GM21390 (cell line): Measurements from ENCODE around the gene LITAFD.
A peak's percentile ranks its signal among the peaks of the same experiment; 100 is the strongest.

ENCODE experiments used
- ATAC-seq: cut with Tn5 transposase; IDR thresholded peaks from one replicate; pipeline ENCODE4 v1.9.1; 2021; ENCODE audit not compliant: unreplicated experiment

LITAFD gene

DNA sequence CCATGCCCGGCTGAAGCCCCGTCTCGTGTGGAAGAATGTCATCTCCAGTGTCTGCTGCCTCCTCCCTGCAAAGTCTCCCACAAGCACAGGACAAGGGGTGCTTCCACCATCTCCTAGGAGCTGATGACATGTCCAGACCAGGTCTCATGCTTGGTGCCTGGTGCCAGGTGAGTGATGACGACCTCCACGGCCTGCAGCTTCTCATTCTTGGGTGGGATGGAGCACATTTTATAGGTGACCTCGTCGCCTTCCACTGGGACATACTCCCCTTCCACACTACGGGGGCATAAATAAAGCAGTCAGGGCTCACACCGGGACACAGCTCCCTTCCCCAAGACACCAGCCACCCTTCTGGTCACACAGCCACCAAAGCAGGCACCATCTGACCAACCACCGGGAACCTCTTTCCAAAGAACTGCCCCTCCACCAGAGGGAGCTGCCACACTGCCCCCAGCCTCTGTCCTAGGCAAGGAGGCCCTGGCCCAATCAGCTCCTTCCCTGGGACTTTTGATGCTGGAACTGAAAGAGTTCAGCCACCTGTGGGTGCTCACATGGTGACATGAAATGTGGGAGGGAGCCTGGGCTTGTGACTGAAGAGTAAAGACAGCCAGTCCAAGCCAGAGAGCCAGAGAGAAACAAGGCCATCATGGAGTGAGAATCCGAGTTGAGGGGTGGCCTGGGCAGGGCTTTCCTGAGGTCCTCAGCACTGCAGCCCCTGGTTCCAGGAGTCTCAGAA lies 26.9 kb upstream of the LITAFD start:
- no peak for ATAC-seq

DNA sequence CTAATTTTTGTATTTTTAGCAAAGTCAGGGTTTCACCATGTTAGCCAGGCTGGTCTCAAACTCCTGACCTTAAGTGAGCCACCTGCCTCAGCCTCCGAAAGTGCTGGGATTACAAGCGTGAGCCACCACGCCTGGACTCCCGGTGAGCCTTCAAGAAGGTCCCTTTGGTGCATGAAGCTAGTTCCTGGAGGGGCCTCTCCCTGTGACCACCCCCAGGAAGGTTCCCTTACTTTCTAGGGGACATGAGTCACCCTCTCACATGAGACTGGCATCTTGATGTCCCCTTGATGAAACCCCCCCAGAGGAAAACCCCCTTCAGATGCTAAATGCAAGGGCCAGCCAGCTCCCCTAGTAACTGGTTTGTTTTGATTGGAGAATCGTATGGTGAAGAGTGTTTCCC lies 26.2 kb upstream of the LITAFD start:
- no peak for ATAC-seq

DNA sequence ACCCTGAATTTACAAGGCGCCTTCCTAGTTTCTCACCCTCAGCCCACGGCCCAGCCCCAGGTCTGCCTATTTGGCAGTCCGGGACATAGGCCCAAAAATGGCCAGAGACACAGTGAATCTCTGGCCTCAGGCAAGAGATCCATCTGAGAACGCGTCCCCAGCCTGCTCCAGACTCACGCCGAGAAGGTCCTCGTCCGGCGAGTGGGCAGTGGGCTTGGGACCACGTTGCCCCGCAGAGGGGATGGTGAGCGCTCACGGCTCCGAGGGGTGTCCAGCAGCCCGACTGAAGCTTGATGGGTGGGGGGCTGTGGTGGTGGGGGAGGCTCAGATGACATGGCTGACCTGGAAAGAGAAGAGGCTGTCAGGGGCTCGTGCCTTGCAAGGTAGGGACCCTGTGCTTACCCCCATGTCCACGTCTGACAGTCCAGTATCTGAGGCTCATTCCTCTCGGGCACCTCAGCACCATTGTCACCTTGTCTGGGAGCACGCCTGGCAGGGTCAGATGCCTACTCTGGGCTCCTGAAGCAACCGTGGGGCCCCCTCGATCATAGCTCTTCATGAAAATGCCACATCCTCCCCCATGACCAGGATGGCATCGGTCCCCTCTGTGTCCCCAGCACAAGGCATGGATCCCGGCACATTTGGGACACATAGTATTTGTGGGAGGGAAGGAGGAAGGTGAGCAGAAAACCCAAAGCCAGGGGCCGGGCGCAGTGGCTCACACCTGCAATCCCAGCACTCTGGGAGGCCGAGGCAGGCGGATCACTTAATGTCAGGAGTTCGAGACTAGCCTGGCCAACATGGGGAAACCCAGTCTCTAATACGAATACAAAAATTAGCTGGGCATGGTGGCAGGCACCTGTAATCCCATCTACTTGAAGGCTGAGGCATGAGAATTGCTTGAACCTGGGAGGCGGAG lies 22.9 kb upstream of the LITAFD start:
- no peak for ATAC-seq

DNA sequence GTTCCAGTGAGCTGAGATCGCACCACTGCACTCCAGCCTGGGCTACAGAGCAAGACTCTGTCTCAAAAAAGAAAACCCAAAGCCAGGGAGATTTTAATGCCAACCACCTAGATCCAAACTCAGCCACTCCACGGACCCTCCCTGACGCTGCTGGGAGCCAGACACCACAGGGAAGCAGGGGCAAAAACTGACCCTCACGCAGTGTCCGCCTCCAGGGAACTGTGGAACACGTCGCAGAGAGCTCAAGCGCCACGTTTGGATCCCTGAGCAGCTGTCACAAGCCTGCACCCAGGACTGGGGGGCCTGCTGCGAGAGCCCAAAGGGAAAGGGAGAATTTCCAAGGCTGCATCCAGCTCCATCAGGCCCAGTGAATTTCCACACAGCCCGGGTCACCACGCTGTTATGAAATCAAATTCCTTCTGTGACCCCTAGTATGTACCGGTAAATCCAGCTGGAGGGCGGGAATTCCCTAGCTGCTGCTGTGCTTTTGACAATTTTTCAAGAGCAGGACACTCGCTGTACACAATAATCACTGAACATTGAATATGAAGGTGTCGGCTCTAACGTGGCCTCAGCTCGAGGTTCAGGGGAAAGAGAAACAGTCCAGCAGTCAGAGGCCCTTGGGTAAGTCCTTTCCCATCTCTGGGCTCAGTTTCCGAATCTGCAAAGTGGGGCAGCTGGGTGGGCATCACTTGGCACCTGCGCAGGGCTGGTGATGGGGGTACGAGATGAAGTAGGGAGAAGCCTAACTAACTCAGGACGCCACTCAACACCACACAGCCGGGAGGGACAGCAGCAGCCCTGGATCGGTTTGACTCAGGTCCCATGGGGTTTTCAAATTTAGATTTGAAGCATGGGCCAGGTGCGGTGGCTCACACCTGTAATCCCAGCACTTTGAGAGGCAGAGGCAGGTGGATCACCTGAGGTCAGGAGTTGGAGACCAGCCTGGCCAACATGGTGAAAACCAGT lies 22.0 kb upstream of the LITAFD start:
- no peak for ATAC-seq

DNA sequence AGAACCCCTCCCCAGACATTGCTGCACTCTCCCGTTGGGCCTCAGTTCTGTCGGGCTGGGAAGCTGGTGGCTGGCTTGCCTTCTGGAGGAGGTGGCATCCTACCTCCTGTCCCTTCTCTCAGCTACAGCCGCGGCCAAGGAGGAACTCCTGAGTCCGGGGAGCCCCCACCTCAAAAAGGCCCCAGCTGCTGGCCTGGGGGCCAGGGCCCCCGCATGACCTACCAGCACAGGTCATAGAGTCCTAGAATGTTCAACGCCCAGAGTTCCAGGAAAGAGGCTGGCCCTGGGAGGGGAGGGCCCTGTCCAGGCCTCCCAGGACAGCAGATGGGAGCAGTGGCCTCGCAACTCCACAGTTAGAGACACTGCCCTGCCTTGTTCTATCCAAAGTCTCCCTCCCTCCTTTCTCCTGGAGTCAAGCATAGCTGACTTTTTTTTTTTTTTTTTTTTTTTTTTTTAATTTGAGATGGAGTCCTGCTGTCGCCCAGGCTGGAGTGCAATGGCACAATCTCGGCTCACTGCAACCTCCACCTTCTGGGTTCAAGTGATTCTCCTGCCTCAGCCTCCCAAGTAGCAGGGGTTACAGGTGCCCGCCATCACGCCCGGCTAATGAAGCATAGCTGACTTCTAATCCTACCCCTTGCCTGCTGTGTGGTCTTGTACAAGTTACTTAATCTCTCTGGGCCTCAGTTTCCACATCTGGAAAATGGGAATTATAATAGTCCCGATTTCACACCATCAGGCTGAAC lies 20.4 kb upstream of the LITAFD start:
- no peak for ATAC-seq

DNA sequence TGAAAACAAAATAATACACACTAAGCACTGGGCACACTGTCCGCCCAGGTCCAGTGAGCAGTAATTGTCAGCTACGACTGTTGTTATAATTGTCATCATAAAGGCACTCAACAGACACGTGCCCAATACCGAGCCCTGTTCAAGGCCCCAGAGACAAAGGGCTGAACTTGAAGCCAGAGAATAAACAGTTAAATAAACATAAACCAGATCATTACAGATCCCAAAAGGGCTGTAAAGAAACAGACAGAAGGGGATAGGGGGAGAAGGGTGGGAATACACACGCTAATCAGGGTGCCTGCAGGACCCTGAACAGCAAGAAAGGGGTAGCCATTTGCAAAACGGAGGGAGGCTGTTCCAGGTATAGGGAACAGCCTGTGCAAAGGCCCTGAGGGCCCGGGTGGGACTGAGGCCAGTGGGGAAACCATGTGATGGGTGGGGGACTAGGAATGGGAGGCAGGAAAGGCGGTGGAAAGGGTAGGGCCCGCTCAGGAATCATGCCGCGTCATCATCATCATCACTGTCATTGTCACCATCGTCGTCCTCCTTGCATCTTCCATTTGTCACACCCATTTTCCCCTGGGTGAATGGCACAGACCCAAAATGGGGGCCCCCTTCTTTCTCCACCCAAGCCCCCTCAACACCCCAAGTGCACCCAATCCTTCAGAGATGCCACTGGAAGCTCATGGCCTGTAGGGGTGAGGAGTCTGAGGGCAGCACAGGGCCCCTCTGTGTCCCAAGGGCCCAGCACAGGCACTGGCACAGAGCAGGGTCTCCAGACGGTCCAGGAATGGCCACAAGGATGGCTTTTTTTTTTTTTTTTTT lies 19.6 kb upstream of the LITAFD start:
- no peak for ATAC-seq

DNA sequence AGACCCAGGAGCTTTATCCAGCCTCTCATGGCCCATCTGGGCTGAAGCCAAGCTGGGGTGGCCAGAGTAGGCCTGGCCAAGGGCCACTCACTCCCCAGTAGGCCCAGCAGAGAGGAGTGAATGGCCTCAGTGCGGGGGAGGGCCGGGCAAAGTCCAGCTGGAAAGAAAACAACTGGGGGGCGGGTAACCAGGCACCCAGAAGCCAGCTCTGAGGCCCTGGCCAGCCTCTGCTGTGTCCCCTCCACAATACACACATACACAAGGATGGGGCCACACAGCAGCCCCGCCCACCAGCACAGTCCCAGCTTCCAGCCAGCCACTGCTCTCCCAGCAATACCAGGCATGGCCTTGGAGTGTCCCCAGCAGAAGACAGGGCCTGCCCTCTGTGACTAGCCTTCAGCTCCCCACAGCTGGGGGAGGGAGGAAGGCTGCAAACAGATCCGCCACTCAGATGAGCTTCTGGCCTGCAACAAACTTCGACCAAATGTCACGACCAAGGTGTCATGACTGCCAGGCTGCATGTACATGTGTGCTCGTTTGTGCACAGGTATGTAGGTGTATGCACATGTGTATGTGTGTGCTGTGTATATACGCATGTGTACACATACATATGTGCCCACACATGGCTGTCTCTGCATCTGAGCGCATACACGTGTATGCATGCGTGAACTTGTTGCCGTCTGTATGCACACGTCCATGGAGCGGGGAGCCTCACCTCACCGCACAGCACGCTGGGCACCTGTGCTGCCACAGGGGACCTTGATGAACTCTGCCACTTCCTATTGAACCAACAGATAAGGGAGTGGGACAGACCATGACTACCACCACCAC lies 18.3 kb upstream of the LITAFD start:
- no peak for ATAC-seq

DNA sequence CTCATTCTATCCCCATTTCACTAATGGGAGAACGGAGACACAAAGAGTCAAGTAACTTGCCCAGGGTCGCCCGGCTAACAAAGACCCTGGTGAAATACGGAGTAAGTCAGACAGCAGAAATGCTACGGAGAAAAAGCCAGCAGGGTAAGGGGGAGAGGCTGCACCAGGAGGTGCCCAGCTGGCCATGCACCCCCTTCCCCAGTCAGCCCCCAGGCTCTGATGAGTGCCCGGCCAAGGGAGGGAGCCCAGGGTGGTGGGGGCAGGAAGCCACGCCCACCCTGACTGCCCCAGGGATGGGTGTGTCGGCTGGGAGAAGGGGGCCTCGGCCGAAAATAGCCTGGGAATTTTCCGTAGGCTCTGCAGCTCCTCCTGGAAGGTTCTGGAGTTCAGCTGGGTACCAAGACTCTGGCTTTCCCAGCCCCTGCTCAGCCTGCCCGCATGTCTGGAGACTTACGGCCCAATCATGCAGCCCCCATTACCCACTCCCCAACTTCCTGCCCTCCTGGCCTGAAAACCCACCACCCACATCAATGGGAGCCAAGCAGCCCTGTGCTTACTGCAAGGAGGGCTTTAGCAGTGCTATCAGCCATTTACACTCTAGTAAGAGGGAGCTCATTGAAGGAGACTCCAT lies 17.6 kb upstream of the LITAFD start:
- no peak for ATAC-seq

DNA sequence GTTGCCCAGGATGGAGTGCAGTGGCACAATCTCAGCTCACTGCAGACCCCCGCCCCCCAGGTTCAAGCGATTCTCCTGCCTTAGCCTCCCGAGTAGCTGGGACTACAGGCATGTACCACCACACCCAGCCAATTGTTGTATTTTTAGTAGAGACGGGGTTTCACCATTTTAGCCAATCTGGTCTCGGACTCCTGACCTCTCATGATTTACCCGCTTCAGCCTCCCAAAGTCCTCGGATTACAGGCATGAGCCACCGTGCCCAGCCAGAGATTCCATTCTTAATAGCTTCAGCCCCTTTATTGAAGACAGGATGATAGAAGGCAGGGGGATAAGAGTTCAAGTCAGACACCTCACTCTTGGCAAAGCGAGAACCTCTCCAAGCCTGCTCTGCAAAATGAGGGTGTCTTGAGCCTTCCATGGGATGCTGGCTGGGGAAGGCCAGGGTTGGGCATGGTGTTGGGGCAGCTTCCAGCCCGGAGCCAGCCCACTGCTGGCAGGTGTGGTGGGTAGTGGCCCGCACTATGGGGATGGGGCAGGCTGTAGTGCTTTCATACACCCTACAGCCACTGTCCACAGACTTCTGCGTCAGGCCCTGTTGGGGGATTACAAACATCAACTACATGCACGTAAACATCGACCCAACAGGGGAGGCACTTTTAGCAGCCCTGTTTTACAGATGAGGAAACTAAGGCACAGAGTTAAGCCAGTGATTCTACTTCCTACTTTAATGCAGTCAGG lies 16.8 kb upstream of the LITAFD start:
- no peak for ATAC-seq

DNA sequence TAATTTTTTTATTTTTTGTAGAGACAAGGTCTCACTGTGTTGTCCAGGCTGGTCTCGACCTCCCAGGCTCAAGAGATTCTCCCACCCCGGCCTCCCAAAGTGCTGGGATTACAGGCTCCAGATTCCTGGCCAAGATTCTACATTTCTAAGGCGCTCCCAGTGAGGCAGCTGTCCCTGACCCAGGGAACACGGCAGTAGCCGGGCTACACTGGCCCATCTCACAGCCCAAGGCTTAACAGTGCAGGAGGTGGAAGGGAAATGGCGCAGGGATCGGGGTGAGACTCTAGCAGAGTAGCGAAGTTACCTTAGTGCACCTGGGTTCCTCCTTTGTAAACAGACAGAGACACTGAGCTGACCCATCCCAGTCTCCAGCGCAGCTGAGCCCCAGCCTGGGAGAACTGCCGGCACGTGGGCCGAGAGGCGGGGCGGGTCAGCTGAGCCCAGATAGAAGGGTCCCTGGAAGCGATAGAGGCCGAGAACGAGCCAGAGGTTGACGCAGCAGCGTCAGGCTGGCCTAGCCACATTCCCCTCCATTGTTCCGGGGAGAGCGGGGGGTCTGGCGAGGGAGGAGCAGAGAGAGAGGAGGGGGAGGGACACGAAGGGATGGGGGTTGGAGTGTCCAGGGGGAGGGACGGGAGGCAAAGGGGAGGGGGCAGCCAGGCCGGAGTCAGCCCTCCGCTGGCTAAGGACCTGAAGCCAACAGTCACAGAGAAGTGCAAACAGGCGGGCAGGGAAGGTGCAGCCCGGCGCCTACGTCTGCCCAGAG lies 15.8 kb upstream of the LITAFD start:
- no peak for ATAC-seq

DNA sequence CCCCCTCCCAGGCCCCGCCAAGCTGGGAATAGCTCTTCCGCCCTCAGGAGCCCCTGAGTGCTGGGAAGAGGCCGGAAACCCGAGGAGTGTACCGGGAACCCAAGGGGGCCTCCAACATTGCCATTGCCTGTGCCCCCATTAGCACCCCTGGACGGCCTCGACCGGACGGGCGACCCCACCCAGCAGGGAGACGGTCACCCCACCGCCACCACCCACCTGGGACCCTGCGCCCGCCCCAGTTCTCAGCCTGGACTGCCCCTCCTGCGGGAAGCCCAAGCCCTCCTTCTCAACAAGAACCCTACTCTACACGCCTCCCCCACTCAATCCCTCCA lies 15.3 kb upstream of the LITAFD start:
- no peak for ATAC-seq

DNA sequence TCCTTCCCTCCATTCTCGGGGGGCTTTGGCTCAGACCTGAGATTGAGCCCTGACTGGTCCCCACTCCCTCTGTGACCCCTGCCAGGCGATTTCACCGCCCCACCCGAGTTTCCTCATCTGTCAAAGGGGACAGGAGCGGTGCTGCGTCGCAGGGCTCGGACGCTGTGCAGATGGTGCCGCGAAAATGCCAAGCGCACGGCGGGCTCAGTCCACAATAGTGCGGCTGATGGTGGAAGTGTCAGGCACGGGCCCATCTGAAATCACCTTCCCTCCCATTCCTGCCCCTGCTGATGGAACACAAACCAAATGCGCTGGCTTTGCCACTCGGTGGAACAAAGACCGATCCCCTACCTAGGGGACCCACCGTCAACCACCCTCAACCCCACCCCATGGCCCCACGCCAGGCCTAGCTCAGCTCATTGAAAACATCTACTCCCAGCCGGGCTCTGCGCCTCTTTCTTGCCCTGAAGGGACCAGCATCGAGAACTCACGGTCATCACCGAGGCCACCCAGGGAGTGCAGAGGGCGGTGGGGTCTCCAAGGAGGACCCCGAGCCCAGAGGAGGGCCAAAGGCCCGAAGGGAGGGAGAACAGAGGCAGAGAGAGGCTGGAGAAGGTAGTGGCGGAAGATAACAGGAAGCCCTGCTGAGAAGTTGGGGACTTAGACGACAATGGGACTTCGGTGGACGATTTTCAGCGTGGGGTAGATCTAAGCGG lies 14.8 kb upstream of the LITAFD start:
- ATAC-seq = no peak

DNA sequence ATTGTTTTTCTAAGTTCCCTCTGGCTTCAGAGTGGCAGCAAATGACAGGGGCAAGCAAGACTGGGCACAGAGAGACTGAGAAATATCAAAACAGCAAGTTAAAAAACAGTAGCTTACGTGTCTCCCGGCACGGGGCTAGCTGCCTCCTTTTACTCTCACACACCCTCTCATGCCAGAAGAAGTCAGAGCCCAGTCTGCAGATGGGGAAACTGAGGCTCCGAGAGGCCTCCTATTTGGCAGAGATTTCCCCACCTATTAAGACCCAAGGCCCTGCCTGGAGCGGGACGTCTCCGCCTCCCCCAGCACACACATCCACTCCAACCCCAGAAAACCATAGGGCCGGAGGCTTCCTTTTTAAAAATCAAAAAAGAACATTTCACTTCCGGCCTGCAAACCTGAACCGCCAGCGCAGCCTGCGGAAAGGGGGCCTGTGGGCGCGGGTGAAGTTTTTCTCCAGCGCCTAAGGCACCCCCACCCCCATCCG lies 14.2 kb upstream of the LITAFD start:
- no peak for ATAC-seq

DNA sequence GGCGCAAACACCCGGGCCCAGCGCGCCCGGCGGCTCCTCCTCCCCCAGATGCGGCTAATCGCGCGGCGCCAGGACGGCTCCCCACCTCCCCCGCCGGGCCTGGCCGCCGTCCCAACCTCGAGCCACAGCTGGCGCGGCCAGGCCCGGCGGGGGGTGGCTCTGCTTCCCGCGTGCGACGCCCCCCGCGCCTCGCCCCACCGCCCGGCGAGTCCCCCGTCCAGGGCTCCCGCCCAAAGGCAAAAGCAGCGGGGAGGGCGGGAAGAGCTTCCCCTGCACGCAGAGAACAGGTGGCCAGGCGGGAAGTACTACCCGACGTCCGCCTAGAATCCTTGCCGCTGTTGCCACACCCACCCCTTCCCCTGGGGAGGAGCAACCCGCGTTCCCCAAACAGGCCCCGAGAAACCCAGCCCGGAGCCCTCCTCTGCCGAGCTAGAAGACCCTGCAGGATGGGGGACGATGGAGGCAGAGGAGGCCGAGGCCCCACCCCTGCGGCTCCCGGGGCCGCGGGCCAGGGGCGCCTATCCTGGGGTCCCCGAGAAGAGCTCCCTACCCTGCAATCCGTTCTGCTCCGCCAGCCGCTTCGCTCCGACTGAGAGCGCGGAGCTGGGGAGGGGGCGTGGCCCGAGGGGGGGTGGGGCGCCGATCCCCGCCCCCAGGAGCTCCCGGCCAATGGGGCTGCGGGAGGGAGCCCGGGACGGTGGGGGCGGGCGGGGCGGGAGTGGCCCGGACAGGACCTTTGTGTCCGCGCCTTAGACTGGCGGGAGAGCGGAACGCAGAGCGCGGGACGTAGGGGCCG lies 13.5 kb upstream of the LITAFD start, which contains the start of gene CARHSP1:
Gene CARHSP1, minus strand, starts transcription at position 591 of the 796 bp plus-strand sequence. CDS start 9,678 bp downstream, outside the sequence.
- ATAC-seq = peak; percentile 63
